Pancreas (tissue), 10 donors: Measurements from ENCODE around the gene STT3A. TPM values are rescaled to one million over a fixed set of nuclear protein-coding genes. Genes with fewer than 3 reads are reported as not detected.

Experiments used
- ATAC-seq, 4 donors: fragments of 200-7000 bp; cut with Tn5 transposase; one replicate each; pipeline versions ENCODE4 v1.8.0 to v1.9.1; 2020; ENCODE audit warnings: mild to moderate bottlenecking in 4 of 4, moderate library complexity in 4 of 4
- DNase-seq, 6 donors: peaks; one replicate each; pipeline ENCODE4 v3.0.0-alpha.2; 2020
- FAIRE-seq: peaks from 2 replicates; lab custom pipeline; 2012; peaks lifted over from hg19 to GRCh38; lab: Jason Lieb, UNC
- H3K27ac ChIP-seq, 4 donors: fragments of 200-600 bp; sonication (generic); 1 replicate in 3 of 4; 2 replicates in 1 of 4; pipeline versions ENCODE4 v1.5.0 to v1.8.0; 2020
- H3K27me3 ChIP-seq, 4 donors: fragments of 200-600 bp; one replicate each; pipeline ENCODE4 v1.8.0; 2021
- H3K36me3 ChIP-seq, 3 donors: fragments of 200-600 bp; sonication (generic) in 1 of 3; one replicate each; pipeline versions ENCODE4 v1.5.0 to v1.8.0; 2020 to 2021
- H3K4me1 ChIP-seq, 3 donors: fragments of 200-600 bp; one replicate each; pipeline ENCODE4 v1.8.0; 2021
- H3K4me3 ChIP-seq, 4 donors: fragments of 200-600 bp; sonication (generic) in 2 of 4; one replicate each; pipeline versions ENCODE4 v1.5.0 to v1.8.0; 2020 to 2021
- H3K9me3 ChIP-seq, 4 donors: fragments of 200-600 bp; one replicate each; pipeline ENCODE4 v1.8.0; 2021
- WGBS, 2 donors: extraction: QIAGEN DNeasy Blood & Tissue Kit; methylation state at CpG; one replicate each; pipeline ENCODE4 v1.1.7; 2013; 5-methylcytosine and 5-hydroxymethylcytosine counted together
- intact Hi-C, 3 donors: fragments of 100-400 bp; cut with DNase I; formaldehyde crosslinking; loops; one replicate each; pipeline versions ENCODE4 v1.11.1 to v1.14.2; 2022
- polyA plus RNA-seq, 2 donors: library from polyadenylated mRNA; stranded (reverse); fragments of 200-250 nt; gene quantifications; one replicate each; pipeline ENCODE4 v1.2.3, GENCODE V29; 2013
- total RNA-seq, 6 donors: library from RNA; stranded (reverse); fragmentation: NEBNext Ultra II Directional in 4 of 6; extraction: Animal tissue kit (Norgen Biotek cat#: 25700) in 4 of 6; gene quantifications; one replicate each; pipeline versions ENCODE4 v1.2.1 to v1.2.4, GENCODE V29; 2021 to 2023
- TF ChIP-seq, protein P1 (sequence below), 4 donors: fragments of 200-600 bp; sonication (generic) in 3 of 4; IDR thresholded peaks; one replicate each; pipeline versions ENCODE4 v1.5.0 to v1.8.0; 2021; ENCODE audit warnings: antibody characterized with exemption in 4 of 4
- donor health status: healthy with polysubstance abuse.
- donor health status: DM: no; HTN: no; CAD: no; lungs with moderate emphysema.
- donor health status: DM: no; HTN: no; CAD: no.
- donor health status: control.
- donor health status: control.
- donor health status: Bipolar disorder and iron deficiency.
- donor health status: DM: yes; HTN: yes; CAD: no.
- donor health status: DM: no; HTN: no; CAD: no.
- donor health status: DM: no; HTN: no; CAD: no.
- donor health status: DM: yes; HTN: yes; CAD: no.

STT3A gene
- total and polyA plus RNA-seq, 8 donors = 37.4 to 121 (median 89.4) TPM

DNA sequence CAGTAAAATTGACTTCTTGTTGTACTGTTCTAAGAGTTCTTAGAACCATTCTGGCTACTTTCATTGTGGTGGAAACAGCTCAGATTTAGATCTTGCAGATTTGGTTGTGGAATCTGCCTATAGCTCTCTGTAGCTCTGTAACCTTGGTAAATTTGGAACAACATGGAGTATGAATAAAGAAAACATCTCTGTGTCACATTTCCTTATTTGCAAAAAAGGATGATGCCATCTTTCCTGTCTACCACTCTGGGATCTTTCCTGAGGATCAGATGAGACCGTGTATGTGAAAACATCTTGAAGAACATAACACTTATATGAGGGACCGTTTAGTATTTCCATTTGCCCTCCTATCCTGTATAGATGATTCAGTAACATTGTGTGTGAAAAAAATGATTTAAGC is 78.9 kb downstream of the STT3A start:
- no peak for ATAC-seq
- no peak for DNase-seq
- no peak overlapping the region for H3K4me3 ChIP-seq
- no peaks in the 10 kb centered on the region for H3K36me3 ChIP-seq
- no peaks in the 10 kb centered on the region for H3K27me3 ChIP-seq
- H3K27ac ChIP-seq = no peak overlapping the region
- H3K4me1 ChIP-seq = no peaks in the 10 kb centered on the region
- 80 to 86% methylated on average over 2 of the region's 2 CpGs for WGBS, 2 donors
- no peaks in the 10 kb centered on the region for H3K9me3 ChIP-seq
- no peak for FAIRE-seq
- TF ChIP-seq, protein P1, sequence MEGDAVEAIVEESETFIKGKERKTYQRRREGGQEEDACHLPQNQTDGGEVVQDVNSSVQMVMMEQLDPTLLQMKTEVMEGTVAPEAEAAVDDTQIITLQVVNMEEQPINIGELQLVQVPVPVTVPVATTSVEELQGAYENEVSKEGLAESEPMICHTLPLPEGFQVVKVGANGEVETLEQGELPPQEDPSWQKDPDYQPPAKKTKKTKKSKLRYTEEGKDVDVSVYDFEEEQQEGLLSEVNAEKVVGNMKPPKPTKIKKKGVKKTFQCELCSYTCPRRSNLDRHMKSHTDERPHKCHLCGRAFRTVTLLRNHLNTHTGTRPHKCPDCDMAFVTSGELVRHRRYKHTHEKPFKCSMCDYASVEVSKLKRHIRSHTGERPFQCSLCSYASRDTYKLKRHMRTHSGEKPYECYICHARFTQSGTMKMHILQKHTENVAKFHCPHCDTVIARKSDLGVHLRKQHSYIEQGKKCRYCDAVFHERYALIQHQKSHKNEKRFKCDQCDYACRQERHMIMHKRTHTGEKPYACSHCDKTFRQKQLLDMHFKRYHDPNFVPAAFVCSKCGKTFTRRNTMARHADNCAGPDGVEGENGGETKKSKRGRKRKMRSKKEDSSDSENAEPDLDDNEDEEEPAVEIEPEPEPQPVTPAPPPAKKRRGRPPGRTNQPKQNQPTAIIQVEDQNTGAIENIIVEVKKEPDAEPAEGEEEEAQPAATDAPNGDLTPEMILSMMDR (IDR thresholded peaks at IDR 0.05) = no peak
- intact Hi-C loops = no loop called here

Other genes with a start within 250 kb of the STT3A start
- gene FEZ1, start 96.6 kb upstream of the STT3A start, total RNA-seq = 1 to 10 TPM in 4 of 6 donors, under 1 TPM in 2; 0.73 to 3.4 (median 1.6) TPM
- gene FEZ1, start 96.6 kb upstream of the STT3A start, polyA plus RNA-seq = 1 to 10 TPM; 3.7 to 6.1 TPM
- gene EI24, start 23.4 kb upstream of the STT3A start, total RNA-seq = 10 to 100 TPM; 42.4 to 65.6 (median 52.5) TPM
- gene EI24, start 23.4 kb upstream of the STT3A start, polyA plus RNA-seq = 10 to 100 TPM; 24.6 to 46.3 TPM
- 1 to 10 TPM in 3 of 6 donors, under 1 TPM in 3; 0.42 to 3.0 (median 0.91) TPM for gene CHEK1, start 32.3 kb downstream of the STT3A start, total RNA-seq
- 1 to 10 TPM in 1 of 2 donors, under 1 TPM in 1; 0.40 to 1.3 TPM for gene CHEK1, start 32.3 kb downstream of the STT3A start, polyA plus RNA-seq
- not detected for gene ACRV1, start 88.0 kb downstream of the STT3A start, total RNA-seq
- gene ACRV1, start 88.0 kb downstream of the STT3A start, polyA plus RNA-seq = not detected
- not detected for gene PATE1, start 153.4 kb downstream of the STT3A start, total RNA-seq
- not detected for gene PATE1, start 153.4 kb downstream of the STT3A start, polyA plus RNA-seq
- gene PATE2, start 186.0 kb downstream of the STT3A start, total RNA-seq = under 1 TPM in 1 of 6 donors, not detected in 5; 0.08 TPM
- not detected for gene PATE2, start 186.0 kb downstream of the STT3A start, polyA plus RNA-seq
- gene PATE3, start 195.3 kb downstream of the STT3A start, total RNA-seq = not detected
- gene PATE3, start 195.3 kb downstream of the STT3A start, polyA plus RNA-seq = not detected
- gene PATE4, start 240.5 kb downstream of the STT3A start, total RNA-seq = not detected
- not detected for gene PATE4, start 240.5 kb downstream of the STT3A start, polyA plus RNA-seq